ENCODE measurements around the gene OR5M3.

The OR5M3 gene

GRCh38 chr11:56473252-56473651, at the start of gene OR5M3:
OR5M3 (minus strand) TSS chr11:56473352; CDS start chr11:56470497, 2,855 bp downstream.
- no peak for DNase-seq (ENCODE audit: low spot score)

DNA sequence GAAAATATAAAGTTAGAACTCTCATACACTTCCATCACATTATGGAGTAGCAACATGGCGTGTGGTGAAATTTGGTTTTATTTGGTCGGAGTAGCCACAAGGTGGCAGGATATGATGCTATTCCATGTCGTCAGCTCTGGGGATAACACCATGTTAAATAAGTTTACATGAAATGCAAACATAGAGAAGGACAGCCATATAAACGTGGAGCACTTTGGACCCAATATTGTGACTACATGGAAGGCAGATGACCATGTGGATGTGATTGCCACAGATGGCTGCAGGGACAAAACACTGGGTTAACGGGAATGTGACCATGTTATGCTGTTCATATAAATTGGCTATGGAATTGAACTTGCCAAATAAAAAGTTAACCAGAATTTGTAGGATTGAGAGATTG, 48.9 kb upstream of the OR5M3 start:
- DNase-seq (ENCODE audit: low spot score) = no peak

DNA sequence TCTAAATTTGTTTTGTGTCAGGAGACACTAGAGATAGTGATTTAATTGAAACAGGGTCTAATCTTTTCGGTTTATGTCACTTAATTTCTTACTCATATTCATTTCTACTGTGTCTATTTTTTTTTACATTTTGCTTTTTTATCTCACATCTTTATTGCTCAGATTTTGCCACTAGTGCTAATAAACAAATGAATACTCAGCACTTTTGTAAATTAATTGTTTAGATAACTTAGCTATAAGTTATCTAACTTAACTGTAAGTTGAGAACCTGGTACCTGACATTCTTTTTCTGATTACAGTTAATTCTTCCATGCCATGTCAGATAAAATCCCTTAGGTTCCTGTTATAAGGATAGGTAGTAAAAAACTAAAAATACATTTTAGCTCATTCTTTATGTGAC, 40.1 kb upstream of the OR5M3 start:
- DNase-seq (ENCODE audit: low spot score) = no peak

DNA sequence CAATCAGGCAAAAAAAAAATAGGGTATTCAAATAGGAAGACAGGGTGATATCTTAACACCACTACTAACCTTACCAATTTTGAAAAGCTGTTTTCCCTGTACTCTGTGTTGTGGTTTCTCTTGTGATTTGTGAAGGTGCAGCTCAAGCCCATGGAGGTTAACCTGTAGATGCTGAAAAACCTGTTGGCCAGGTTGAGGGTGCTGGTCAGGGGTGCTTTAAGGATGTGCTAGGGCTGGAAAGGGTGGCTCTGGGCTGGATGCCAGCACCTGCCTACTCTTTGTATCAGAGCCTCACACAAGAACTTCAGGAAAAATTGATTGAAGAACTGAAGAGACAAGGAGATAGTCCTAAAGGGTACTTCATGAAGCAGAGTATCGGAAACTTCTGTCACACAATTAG, 36.3 kb upstream of the OR5M3 start:
- no peak for DNase-seq (ENCODE audit: low spot score)

DNA sequence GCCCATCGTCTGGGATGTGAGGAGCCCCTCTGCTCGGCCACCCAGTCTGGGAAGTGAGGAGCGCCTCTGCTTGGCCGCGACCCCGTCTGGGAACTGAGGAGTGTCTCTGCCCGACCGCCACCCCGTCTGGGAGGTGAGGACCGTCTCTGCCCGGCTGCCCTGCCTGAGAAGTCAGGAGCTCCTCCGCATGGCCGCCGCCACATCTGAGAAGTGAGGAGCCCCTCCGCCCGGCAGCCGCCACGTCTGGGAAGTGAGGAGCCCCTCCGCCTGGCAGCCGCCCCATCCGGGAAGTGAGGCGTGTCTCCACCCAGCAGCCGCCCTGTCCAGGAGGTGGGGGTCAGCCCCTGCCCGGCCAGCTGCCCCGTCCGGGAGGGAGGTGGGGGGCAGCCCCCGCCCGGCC, 23.9 kb upstream of the OR5M3 start:
- DNase-seq (ENCODE audit: low spot score) = no peak

DNA sequence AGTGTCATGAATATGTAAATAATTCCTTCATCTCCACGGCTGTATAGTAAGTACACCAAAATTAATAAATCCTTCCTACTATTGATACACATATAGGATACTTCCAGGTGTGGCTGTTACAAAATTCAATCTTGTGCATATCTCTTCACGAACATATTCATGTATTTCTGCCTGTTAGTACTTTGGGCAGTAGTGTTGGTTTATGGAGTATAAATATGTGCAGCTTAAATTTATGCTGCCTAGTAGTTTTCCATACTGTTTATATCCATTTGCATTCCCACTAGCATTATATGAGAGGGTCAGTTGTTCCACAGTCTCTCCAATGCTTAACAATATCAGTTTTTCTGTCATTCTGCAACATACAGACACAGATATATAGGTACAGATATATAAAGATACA, 22.0 kb upstream of the OR5M3 start:
- no peak for DNase-seq (ENCODE audit: low spot score)

DNA sequence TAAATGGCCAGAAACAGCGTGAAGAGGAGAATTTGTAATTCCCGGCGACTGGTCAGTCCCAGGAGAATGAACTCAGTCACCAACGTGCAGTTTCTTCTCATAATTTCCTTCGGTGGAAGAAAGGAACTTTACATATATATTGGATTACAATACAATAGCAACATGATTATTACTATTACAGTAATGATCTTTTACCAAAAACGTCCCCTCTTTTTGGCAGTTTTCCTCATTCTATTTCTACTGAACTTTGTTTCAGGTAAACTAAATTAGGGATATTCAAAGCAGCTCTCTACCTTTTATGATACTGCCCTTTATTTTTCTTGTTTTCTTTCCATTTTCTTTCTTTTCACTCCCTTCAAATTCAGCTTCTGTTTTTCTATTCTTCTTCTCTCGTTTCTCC, 18.1 kb upstream of the OR5M3 start, which contains the start of gene OR5M8:
OR5M8 (minus strand) TSS at position 101 of the 400 bp plus-strand sequence; CDS start at position 101, 0 bp downstream.
- no peak for DNase-seq (ENCODE audit: low spot score)

- no peak for DNase-seq (ENCODE audit: low spot score)
These were observed 13.6 kb upstream of the OR5M3 start for GRCh38 chr11:56486801-56487200.

DNA sequence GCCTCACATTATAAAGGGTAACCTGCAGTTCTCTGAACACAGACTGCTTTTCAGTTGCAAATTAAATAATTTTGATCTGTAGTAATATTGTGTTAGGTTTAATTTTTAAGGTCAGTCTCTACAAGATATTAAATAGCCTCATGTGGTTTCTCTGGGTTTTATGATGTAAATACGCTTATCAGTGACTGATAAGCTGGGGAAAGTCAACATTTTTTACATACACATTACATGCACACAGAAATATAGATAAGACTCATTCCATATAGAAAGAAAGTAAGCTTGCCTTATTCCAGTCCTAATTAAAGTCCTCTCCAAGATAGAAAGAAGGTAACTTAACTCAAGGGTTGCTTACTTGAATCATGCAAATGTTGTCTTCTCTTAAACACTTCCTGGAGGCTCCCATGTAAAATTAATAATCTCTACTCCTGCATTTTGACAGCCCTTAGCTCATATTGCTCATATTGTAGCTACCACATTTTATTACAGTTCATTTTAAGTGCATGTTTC, 1.6 kb upstream of the OR5M3 start:
- DNase-seq (ENCODE audit: low spot score) = no peak

GRCh38 chr11:56457076-56457475, 16.1 kb downstream of the OR5M3 start:
- no peak for DNase-seq (ENCODE audit: low spot score)

DNA sequence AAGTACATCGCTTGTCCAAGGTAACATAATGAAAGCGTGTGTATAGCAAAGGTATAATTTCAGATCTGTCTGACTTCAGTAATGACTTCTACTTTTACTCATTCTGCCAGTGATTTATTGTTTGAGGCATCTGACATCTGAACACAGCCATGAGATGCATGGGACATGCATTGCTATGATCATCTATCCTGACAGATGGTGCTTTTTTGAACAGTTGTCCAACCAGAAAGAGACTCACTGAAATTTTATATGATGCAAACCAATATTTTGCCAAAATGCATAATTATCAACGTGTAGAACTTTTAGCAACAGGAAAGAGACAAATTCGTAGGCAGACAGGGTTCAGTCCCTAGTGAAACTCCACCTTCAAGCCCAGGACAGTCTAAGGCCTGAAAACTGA, 19.6 kb downstream of the OR5M3 start:
- DNase-seq (ENCODE audit: low spot score) = no peak
